GM12801 (cell line): ENCODE measurements around the gene TMEM50B.

Source experiments
- TF ChIP-seq, protein P1 (sequence below): IDR thresholded peaks from one replicate; pipeline ENCODE4 v1.5.1; 2011; ENCODE audit warnings: control low read depth; ENCODE audit not compliant: insufficient read length; ENCODE audit errors: extremely low read depth

Gene TMEM50B

GRCh38 chr21:33449616-33450015 lies 30.2 kb downstream of the TMEM50B start:
- TF ChIP-seq, protein P1, sequence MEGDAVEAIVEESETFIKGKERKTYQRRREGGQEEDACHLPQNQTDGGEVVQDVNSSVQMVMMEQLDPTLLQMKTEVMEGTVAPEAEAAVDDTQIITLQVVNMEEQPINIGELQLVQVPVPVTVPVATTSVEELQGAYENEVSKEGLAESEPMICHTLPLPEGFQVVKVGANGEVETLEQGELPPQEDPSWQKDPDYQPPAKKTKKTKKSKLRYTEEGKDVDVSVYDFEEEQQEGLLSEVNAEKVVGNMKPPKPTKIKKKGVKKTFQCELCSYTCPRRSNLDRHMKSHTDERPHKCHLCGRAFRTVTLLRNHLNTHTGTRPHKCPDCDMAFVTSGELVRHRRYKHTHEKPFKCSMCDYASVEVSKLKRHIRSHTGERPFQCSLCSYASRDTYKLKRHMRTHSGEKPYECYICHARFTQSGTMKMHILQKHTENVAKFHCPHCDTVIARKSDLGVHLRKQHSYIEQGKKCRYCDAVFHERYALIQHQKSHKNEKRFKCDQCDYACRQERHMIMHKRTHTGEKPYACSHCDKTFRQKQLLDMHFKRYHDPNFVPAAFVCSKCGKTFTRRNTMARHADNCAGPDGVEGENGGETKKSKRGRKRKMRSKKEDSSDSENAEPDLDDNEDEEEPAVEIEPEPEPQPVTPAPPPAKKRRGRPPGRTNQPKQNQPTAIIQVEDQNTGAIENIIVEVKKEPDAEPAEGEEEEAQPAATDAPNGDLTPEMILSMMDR = no peak

GRCh38 chr21:33444499-33444898 lies 35.3 kb downstream of the TMEM50B start:
- TF ChIP-seq, protein P1 = no peak

DNA sequence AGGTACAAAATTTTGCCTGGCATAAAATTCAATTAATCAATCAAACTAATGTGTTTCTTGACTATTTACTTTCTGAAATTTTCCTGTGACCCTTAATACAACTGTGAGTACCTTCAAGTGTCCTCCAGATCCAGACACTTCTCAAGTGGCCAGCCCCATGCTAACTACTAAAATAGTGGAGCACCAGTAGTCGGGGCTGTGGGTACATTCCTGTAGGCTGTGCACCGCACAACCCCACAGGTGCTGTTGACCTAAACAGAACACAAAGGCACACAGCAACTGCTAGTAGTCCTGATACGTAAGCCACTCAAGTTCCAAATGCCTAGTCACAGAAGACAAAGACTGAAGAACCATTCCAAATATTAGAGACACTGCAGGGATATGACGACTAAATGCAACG lies 36.6 kb downstream of the TMEM50B start:
- TF ChIP-seq, protein P1 = no peak

- TF ChIP-seq, protein P1 = no peak
Observed at GRCh38 chr21:33441489-33442477, 38.0 kb downstream of the TMEM50B start.

DNA sequence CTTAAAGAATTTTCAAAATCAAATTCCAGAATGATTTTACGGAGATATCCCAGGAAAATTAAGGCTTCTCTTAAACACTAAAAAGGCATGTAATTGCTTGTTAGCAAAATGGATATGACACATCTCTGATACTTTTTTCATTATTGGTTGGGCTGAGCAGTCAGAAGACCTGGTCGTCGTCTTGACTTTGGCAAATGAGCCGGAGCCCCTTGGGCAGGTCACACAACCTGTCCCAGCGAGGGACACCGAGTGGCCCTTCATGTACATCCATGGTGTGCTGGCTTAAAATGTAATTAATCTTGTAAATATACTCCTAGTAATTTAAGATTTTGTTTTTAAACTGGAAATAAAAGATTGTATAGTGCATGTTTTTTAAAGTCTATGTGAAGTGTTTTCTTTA lies 42.6 kb downstream of the TMEM50B start:
- TF ChIP-seq, protein P1 = no peak

- TF ChIP-seq, protein P1 = no peak
Observed at GRCh38 chr21:33434770-33435360, 44.9 kb downstream of the TMEM50B start.

DNA sequence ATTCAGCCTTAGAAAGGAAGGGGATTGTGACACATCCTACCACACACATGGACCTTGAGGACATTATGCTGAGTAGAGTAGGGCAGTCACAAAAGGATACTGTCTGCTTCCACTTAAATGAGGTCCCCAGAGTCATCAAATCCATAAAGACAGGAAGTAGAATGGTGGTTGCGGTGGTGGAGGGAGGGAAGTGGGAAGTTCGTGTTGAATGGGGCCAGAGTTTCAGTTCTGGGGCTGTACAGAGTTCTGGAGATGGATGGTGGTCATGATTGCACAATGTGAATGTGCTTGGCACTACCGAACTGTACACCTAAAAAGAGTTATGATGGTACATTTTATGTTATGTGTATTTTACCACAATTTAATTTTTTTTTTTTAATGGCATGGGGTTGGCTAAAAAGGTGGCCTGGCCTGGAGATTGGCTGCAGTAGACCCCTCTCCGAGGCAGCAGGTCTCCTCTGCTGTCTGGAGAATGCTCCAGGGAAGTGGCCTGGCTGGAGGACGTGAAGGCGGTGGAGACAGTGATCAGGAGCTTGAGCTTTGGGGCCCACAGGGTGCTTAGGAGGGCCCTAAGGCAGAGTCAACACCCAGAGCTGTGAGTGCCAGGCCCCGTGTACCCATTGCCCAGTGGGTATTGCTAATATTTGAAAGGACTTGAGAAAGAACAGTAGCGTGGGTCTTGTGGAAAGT lies 46.2 kb downstream of the TMEM50B start:
- TF ChIP-seq, protein P1 = no peak
